ENCODE results near the gene SLC7A10.
"Not testable (repeated sequence)": the region's sequence is repeated elsewhere in the genome, so short reads cannot be mapped to it uniquely, and the experiment has no call there.

Gene SLC7A10

GRCh38 chr19:33235996-33236350, 10.3 kb upstream of the SLC7A10 start:
- no peak for FAIRE-seq

GRCh38 chr19:33235269-33235995, 9.8 kb upstream of the SLC7A10 start:
- no peak for FAIRE-seq

- no peak for FAIRE-seq
Measured at GRCh38 chr19:33234736-33235135, 9.1 kb upstream of the SLC7A10 start.

GRCh38 chr19:33234092-33234491, 8.4 kb upstream of the SLC7A10 start:
- no peak for FAIRE-seq

GRCh38 chr19:33233056-33233873, 7.6 kb upstream of the SLC7A10 start:
- no peak for FAIRE-seq

GRCh38 chr19:33232656-33233055, 7.0 kb upstream of the SLC7A10 start:
- FAIRE-seq: no peak

GRCh38 chr19:33231511-33231910, 5.9 kb upstream of the SLC7A10 start:
- FAIRE-seq: no peak

- FAIRE-seq: no peak
Measured at GRCh38 chr19:33229962-33230361, 4.3 kb upstream of the SLC7A10 start.

- FAIRE-seq: no peak
Measured at GRCh38 chr19:33227870-33228599, 2.4 kb upstream of the SLC7A10 start.

GRCh38 chr19:33227242-33227650, 1.6 kb upstream of the SLC7A10 start:
- no peak for FAIRE-seq

- FAIRE-seq: no peak
Measured at GRCh38 chr19:33226550-33227241, 1.0 kb upstream of the SLC7A10 start.

GRCh38 chr19:33224694-33225457, 774 bp downstream of the SLC7A10 start:
- no peak for FAIRE-seq

GRCh38 chr19:33222255-33222654, 3.4 kb downstream of the SLC7A10 start:
- FAIRE-seq: not testable (repeated sequence)

- no peak for FAIRE-seq
Measured at GRCh38 chr19:33221638-33222037, 4.0 kb downstream of the SLC7A10 start.

GRCh38 chr19:33220735-33221134, 4.9 kb downstream of the SLC7A10 start:
- no peak for FAIRE-seq

GRCh38 chr19:33220115-33220514, 5.5 kb downstream of the SLC7A10 start:
- FAIRE-seq: no peak

- no peak for FAIRE-seq
Measured at GRCh38 chr19:33219261-33219815, 6.3 kb downstream of the SLC7A10 start.

GRCh38 chr19:33217881-33218280, 7.8 kb downstream of the SLC7A10 start:
- no peak for FAIRE-seq

- FAIRE-seq: no peak
Measured at GRCh38 chr19:33216198-33216830, 9.3 kb downstream of the SLC7A10 start.

- FAIRE-seq: no peak
Measured at GRCh38 chr19:33215438-33216197, 10.0 kb downstream of the SLC7A10 start.

GRCh38 chr19:33214596-33214995, 11.1 kb downstream of the SLC7A10 start:
- no peak for FAIRE-seq
